HEK293 (cell line): ENCODE results near the gene DNAJC17.
A peak's percentile ranks its signal among the peaks of the same experiment; 100 is the strongest.

Experiments
- CTCF ChIA-PET: fragments of 350-600 bp; formaldehyde crosslinking; extraction: SDS; loops from one replicate; lab custom pipeline; 2021; ENCODE audit warnings: antibody characterized with exemption; lab: Yijun Ruan, JAX
- POLR2A ChIA-PET: fragments of 300-600 bp; formaldehyde crosslinking; extraction: SDS; loops from one replicate; lab custom pipeline; 2020; ENCODE audit warnings: antibody characterized with exemption, inconsistent platforms; lab: Yijun Ruan, JAX
- H3K27ac ChIP-seq: fragments of 200-500 bp; sonication (Bioruptor generic); 2 replicates; pipeline ENCODE4 v1.5.1; 2014; ENCODE audit warnings: low read depth, low read length, control low read depth, inconsistent platforms; ENCODE audit errors: extremely low read depth
- H3K36me3 ChIP-seq, 2 experiments: fragments of 200-500 bp in 1 of 2; sonication (Bioruptor generic) in 1 of 2; 1 replicate in 1 of 2; 2 replicates in 1 of 2; pipeline ENCODE4 v1.5.1; 2014 to 2017; ENCODE audit warnings: inconsistent platforms in 2 of 2, low read length in 2 of 2; ENCODE audit not compliant: control insufficient read depth in 2 of 2, insufficient read depth in 1 of 2
- H3K4me1 ChIP-seq: fragments of 200-500 bp; sonication (Bioruptor generic); 2 replicates; pipeline ENCODE4 v1.5.1; 2014; ENCODE audit warnings: mild to moderate bottlenecking, low read length, inconsistent platforms; ENCODE audit not compliant: control insufficient read depth, insufficient read depth
- H3K4me3 ChIP-seq: 2 replicates; pipeline ENCODE4 v1.5.1; 2011; ENCODE audit warnings: low read depth, mild to moderate bottlenecking, control low read depth, low read length, moderate library complexity
- H3K9me3 ChIP-seq: fragments of 200-500 bp; sonication (Bioruptor generic); 2 replicates; pipeline ENCODE4 v1.5.1; 2014; ENCODE audit warnings: low read depth, low read length, inconsistent platforms; ENCODE audit not compliant: control insufficient read depth, insufficient read depth
- SP3 ChIP-seq: fragments of 450-650 bp; formaldehyde crosslinking; IDR thresholded peaks from 2 replicates; pipeline ENCODE4 v1.5.1; 2016; ENCODE audit warnings: missing biosample characterization, missing genetic modification characterization
- WT1 ChIP-seq: fragments of 450-650 bp; formaldehyde crosslinking; IDR thresholded peaks from 2 replicates; pipeline ENCODE4 v1.5.1; 2016; ENCODE audit warnings: missing biosample characterization, missing genetic modification characterization
- ZNF148 ChIP-seq: fragments of 450-650 bp; formaldehyde crosslinking; IDR thresholded peaks from 2 replicates; pipeline ENCODE4 v1.5.0; 2017; ENCODE audit warnings: missing biosample characterization, missing genetic modification characterization, borderline replicate concordance
- ZNF157 ChIP-seq: fragments of 450-650 bp; formaldehyde crosslinking; IDR thresholded peaks from 2 replicates; pipeline ENCODE4 v1.5.1; 2016; ENCODE audit warnings: missing biosample characterization, missing genetic modification characterization
- ZNF175 ChIP-seq: fragments of 450-650 bp; formaldehyde crosslinking; IDR thresholded peaks from 2 replicates; pipeline ENCODE4 v1.5.1; 2016; ENCODE audit warnings: missing biosample characterization, missing genetic modification characterization
- ZNF335 ChIP-seq: fragments of 450-650 bp; formaldehyde crosslinking; conservative IDR thresholded peaks from 2 replicates; pipeline ENCODE4 v1.5.1; 2016; ENCODE audit warnings: missing biosample characterization, missing genetic modification characterization
- ZNF394 ChIP-seq: fragments of 450-650 bp; formaldehyde crosslinking; IDR thresholded peaks from 2 replicates; pipeline ENCODE4 v1.5.1; 2016; ENCODE audit warnings: missing biosample characterization, missing genetic modification characterization, mild to moderate bottlenecking, moderate library complexity, borderline replicate concordance
- ZNF398 ChIP-seq: fragments of 450-650 bp; formaldehyde crosslinking; IDR thresholded peaks from 2 replicates; pipeline ENCODE4 v1.5.1; 2017; ENCODE audit warnings: missing biosample characterization, missing genetic modification characterization
- ZNF560 ChIP-seq: fragments of 450-650 bp; formaldehyde crosslinking; IDR thresholded peaks from 2 replicates; pipeline ENCODE4 v1.5.1; 2017; ENCODE audit warnings: missing biosample characterization, missing genetic modification characterization, borderline replicate concordance
- ZNF621 ChIP-seq: fragments of 450-650 bp; formaldehyde crosslinking; IDR thresholded peaks from 2 replicates; pipeline ENCODE4 v1.5.1; 2017; ENCODE audit warnings: missing biosample characterization, missing genetic modification characterization
- ZNF629 ChIP-seq: fragments of 450-650 bp; formaldehyde crosslinking; IDR thresholded peaks from 2 replicates; pipeline ENCODE4 v1.5.1; 2017; ENCODE audit warnings: missing biosample characterization, missing genetic modification characterization
- ZNF660 ChIP-seq: fragments of 450-650 bp; IDR thresholded peaks from 2 replicates; pipeline ENCODE4 v1.5.1; 2018; ENCODE audit warnings: missing biosample characterization, mild to moderate bottlenecking, missing genetic modification characterization
- ZNF830 ChIP-seq: fragments of 450-650 bp; IDR thresholded peaks from 2 replicates; pipeline ENCODE4 v1.5.0; 2018; ENCODE audit warnings: missing biosample characterization, missing genetic modification characterization, low read depth, mild to moderate bottlenecking, moderate library complexity
- ZSCAN23 ChIP-seq: fragments of 450-650 bp; formaldehyde crosslinking; IDR thresholded peaks from 2 replicates; pipeline ENCODE4 v1.5.1; 2016; ENCODE audit warnings: missing biosample characterization, missing genetic modification characterization
- TF ChIP-seq, protein P1 (sequence below): fragments of 450-650 bp; formaldehyde crosslinking; IDR thresholded peaks from 2 replicates; pipeline ENCODE4 v1.5.1; 2016; ENCODE audit warnings: missing biosample characterization, missing genetic modification characterization

The DNAJC17 gene

DNA sequence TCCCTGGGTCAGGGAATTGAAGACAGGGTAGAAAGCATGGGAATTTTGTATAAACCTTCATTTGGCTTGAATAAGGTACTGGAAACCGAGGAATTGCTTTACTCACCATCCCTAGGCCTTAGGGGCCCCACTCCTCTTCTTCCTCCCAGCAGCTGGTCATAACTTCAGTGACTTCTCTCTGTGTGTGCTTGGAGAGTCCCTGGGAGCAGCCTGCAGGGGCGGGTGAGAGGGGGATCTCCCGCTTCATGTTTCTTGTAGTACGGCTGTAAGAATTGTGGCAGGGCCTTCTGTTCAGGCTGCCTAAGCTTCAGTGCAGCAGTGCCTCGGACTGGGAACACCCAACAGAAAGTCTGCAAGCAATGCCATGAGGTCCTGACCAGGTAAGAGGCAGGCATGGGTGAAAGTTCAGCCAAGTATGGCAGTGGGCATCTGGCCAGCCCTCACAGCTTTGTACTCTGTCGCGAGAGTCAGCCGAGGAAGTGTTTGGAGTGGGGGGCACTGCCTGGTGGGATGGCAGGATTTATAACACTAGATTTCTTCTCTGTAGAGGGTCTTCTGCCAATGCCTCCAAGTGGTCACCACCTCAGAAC lies 1.7 kb upstream of the DNAJC17 start:
- H3K36me3 ChIP-seq, result peaks cover 0 to 37% of the 10 kb centered on the region in 2 experiments; a peak in 2 of 3 replicates
- no peaks in the 10 kb centered on the region for H3K9me3 ChIP-seq
- H3K27ac ChIP-seq, result no peak overlapping the region
- H3K4me1 ChIP-seq, result no peaks in the 10 kb centered on the region
- CTCF ChIA-PET, result no interaction called here
- no peak overlapping the region for H3K4me3 ChIP-seq
- POLR2A ChIA-PET, result no interaction called here
- no peak for TF ChIP-seq ZSCAN23 (tag by site-specific recombination)
- no peak for TF ChIP-seq ZNF335 (tag by site-specific recombination)
- TF ChIP-seq ZNF830 (tag by site-specific recombination), result no peak
- TF ChIP-seq ZNF157 (tag by site-specific recombination), result no peak
- no peak for TF ChIP-seq ZNF560
- TF ChIP-seq ZNF629, result no peak
- TF ChIP-seq ZNF621 (tag by site-specific recombination), result no peak
- TF ChIP-seq, protein P1, sequence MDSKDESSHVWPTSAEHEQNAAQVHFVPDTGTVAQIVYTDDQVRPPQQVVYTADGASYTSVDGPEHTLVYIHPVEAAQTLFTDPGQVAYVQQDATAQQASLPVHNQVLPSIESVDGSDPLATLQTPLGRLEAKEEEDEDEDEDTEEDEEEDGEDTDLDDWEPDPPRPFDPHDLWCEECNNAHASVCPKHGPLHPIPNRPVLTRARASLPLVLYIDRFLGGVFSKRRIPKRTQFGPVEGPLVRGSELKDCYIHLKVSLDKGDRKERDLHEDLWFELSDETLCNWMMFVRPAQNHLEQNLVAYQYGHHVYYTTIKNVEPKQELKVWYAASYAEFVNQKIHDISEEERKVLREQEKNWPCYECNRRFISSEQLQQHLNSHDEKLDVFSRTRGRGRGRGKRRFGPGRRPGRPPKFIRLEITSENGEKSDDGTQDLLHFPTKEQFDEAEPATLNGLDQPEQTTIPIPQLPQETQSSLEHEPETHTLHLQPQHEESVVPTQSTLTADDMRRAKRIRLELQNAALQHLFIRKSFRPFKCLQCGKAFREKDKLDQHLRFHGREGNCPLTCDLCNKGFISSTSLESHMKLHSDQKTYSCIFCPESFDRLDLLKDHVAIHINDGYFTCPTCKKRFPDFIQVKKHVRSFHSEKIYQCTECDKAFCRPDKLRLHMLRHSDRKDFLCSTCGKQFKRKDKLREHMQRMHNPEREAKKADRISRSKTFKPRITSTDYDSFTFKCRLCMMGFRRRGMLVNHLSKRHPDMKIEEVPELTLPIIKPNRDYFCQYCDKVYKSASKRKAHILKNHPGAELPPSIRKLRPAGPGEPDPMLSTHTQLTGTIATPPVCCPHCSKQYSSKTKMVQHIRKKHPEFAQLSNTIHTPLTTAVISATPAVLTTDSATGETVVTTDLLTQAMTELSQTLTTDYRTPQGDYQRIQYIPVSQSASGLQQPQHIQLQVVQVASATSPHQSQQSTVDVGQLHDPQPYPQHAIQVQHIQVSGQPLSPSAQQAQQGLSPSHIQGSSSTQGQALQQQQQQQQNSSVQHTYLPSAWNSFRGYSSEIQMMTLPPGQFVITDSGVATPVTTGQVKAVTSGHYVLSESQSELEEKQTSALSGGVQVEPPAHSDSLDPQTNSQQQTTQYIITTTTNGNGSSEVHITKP (tag by site-specific recombination), result no peak
- no peak for TF ChIP-seq ZNF175 (tag by site-specific recombination)
- TF ChIP-seq WT1 (tag by site-specific recombination), result no peak
- no peak for TF ChIP-seq ZNF660 (tag by site-specific recombination)
- TF ChIP-seq ZNF148 (tag by site-specific recombination), result no peak

DNA sequence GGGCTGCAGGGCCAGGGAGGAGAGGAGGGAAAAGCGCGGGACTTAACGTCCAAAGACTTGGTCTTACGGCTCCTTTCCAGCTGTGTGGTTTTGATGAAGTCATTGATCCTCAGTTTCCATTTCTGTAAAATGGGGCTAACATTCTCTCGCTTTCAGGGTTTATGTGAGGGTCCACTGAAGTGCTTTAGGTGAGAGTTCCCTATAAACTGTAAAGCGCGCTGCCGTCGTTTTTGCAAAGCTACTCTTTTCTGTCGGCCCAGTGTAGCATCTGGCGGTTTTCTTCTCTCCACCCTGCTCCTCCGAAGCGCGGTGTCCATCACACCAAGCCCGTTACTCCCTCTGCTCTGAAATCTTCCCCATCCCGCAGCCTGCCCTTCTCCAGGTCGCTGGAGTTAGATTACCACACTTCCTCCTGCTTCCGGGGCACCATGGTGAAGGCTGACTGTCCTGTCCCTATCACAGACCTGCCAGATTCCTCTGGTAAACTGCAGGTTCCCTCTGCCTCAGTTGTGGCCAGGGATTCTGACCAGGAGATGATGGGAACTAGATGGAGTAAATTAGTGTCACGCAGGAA lies 702 bp upstream of the DNAJC17 start:
- POLR2A ChIA-PET, result interaction anchor here (1.0 to 1.6 kb wide), 6 partner anchors 20 to 113 kb away, joined by 3 to 7 read pairs (median 4); partner anchors contain the start of genes C15orf62, RAD51, SPINT1 and VPS18
- CTCF ChIA-PET, result interaction anchor here (0.6 to 0.7 kb wide), 2 partner anchors 37 to 98 kb away, joined by 3 read pairs; no protein-coding TSS in a partner anchor
- H3K27ac ChIP-seq, result peak overlapping the region; percentile 29; the same call in 1 of the 2 replicates

More for the DNA sequence above, 702 bp upstream of the DNAJC17 start:
- Histone ChIP-seq H3K4me1 (no peaks in the 10 kb centered on the region), H3K36me3 (peaks cover 0 to 27% of the 10 kb centered on the region in 2 experiments; a peak in 2 of 3 replicates), H3K4me3 (peak overlapping the region; percentile 68), H3K9me3 (no peaks in the 10 kb centered on the region)
- TF ChIP-seq SP3 (tag by site-specific recombination) (no peak), ZNF394 (tag by site-specific recombination) (peak; percentile 43; the same call in 1 of the 2 replicates), ZNF398 (tag by site-specific recombination) (0 out of 2 replicates have a peak, but pooled peaks have one; percentile 14)
